GM18499 (cell line): ENCODE measurements around the gene SLC48A1.

Source experiments
- ATAC-seq: cut with Tn5 transposase; IDR thresholded peaks from one replicate; pipeline ENCODE4 v1.9.1; 2021; ENCODE audit warnings: moderate number of reproducible peaks; ENCODE audit not compliant: insufficient read depth, unreplicated experiment

The SLC48A1 gene

GRCh38 chr12:47787596-47788319 is 14.7 kb downstream of the SLC48A1 start:
- ATAC-seq: no peak

- ATAC-seq: no peak
Measured at GRCh38 chr12:47789141-47789540, 16.1 kb downstream of the SLC48A1 start.

GRCh38 chr12:47789712-47790489 is 16.9 kb downstream of the SLC48A1 start:
- ATAC-seq: no peak

- ATAC-seq: no peak
Measured at GRCh38 chr12:47790676-47791350, 17.8 kb downstream of the SLC48A1 start.

- ATAC-seq: no peak
Measured at GRCh38 chr12:47791351-47791746, 18.3 kb downstream of the SLC48A1 start.

- no peak for ATAC-seq
Measured at GRCh38 chr12:47791874-47792273, 18.8 kb downstream of the SLC48A1 start.

- ATAC-seq: no peak
Measured at GRCh38 chr12:47793015-47793681, 20.1 kb downstream of the SLC48A1 start.

- ATAC-seq: no peak
Measured at GRCh38 chr12:47794679-47795078, 21.6 kb downstream of the SLC48A1 start.

- no peak for ATAC-seq
Measured at GRCh38 chr12:47795121-47795813, 22.2 kb downstream of the SLC48A1 start.

GRCh38 chr12:47795814-47796411 is 22.9 kb downstream of the SLC48A1 start:
- no peak for ATAC-seq

- ATAC-seq: no peak
Measured at GRCh38 chr12:47797441-47797840, 24.4 kb downstream of the SLC48A1 start.

GRCh38 chr12:47798382-47798948 is 25.4 kb downstream of the SLC48A1 start:
- ATAC-seq: no peak

- no peak for ATAC-seq
Measured at GRCh38 chr12:47799357-47799955, 26.4 kb downstream of the SLC48A1 start.

- ATAC-seq: no peak
Measured at GRCh38 chr12:47800582-47800981, 27.5 kb downstream of the SLC48A1 start.

- ATAC-seq: no peak
Measured at GRCh38 chr12:47801170-47801903, 28.3 kb downstream of the SLC48A1 start.

GRCh38 chr12:47801904-47802246 is 28.8 kb downstream of the SLC48A1 start:
- no peak for ATAC-seq

GRCh38 chr12:47802312-47802711 is 29.3 kb downstream of the SLC48A1 start:
- ATAC-seq: no peak

GRCh38 chr12:47803191-47803875 is 30.3 kb downstream of the SLC48A1 start:
- no peak for ATAC-seq
